Measurements from ENCODE around the gene ZNF568. TPM values are rescaled to one million over a fixed set of nuclear protein-coding genes. Genes with fewer than 3 reads are reported as not detected.

Gene ZNF568
- total RNA-seq: 10 to 100 TPM in 1 of 2 donors, 1 to 10 TPM in 1; 9.2 to 19.7 TPM

DNA sequence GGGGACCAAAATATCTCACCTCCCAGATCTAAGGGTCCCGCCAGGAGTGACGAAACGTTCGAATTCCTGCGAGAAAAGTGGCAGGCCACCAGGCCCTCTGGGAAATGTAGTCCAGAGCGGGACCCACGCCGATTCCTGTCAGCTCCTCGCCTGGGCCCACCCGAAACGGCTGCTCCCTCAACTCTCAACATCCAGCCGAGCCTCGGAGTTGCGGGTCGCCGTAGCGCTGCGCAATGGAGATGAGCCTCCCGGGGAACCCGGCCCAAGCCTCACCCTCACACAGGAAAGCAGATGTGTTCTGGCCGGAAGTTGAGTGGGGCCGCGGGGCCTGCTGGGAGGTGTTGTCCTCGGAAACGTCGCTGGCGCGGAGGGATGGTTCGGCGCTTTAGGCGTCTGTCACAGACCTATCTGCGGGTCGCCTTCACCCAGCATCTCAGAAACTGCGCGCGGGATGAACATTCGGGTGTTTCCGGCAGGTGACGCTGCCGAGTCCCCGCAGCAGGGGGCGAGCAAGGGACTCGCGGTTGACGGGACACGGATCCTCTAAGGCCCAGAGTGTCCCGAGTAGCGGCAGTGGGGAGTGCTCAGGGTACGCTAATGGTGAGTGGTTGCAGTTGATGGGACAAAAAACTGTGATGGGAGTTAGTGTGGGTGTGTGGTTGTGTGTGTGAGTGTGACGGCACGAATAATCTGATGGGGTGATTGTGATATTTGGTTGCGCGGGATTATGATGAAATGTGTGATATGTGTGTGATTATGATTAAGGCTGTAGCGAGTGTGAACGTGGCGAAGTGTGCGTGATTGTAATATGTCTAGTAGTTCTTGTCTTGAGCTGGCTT, at the start of gene ZNF568, which contains the start of gene ZNF829:
Gene ZNF568, plus strand, starts transcription at position 341 of the 839 bp plus-strand sequence. CDS start 6,439 bp downstream, outside the sequence.
Gene ZNF829, minus strand, starts transcription at position 300 of the 839 bp plus-strand sequence. CDS start 1,124 bp downstream, outside the sequence.
- ATAC-seq (ENCODE audit: insufficient number of reproducible peaks, low FRiP score, low read depth) (peak; percentile 83), DNase-seq (ENCODE audit: low spot score) (peak; percentile 67)
- Histone ChIP-seq H3K4me3 (peak within 1 kb of the TSS; percentile 93), H3K27me3 (replicated peaks; ENCODE audit: insufficient read depth) (no peaks in the 10 kb centered on the region), H3K9me3 (no peaks in the 10 kb centered on the region), H3K4me1 (ENCODE audit: control insufficient read depth in 1 of 2, low read depth in 2 of 2) (peaks cover 7 to 9% of the 10 kb centered on the region in 2 donors), H3K27ac (peak within 1 kb of the TSS; percentile 94), H3K36me3 (peaks cover 16% of the 10 kb centered on the region)
- peak; percentile 55 for TF ChIP-seq CTCF (IDR thresholded peaks at IDR 0.05)

DNA sequence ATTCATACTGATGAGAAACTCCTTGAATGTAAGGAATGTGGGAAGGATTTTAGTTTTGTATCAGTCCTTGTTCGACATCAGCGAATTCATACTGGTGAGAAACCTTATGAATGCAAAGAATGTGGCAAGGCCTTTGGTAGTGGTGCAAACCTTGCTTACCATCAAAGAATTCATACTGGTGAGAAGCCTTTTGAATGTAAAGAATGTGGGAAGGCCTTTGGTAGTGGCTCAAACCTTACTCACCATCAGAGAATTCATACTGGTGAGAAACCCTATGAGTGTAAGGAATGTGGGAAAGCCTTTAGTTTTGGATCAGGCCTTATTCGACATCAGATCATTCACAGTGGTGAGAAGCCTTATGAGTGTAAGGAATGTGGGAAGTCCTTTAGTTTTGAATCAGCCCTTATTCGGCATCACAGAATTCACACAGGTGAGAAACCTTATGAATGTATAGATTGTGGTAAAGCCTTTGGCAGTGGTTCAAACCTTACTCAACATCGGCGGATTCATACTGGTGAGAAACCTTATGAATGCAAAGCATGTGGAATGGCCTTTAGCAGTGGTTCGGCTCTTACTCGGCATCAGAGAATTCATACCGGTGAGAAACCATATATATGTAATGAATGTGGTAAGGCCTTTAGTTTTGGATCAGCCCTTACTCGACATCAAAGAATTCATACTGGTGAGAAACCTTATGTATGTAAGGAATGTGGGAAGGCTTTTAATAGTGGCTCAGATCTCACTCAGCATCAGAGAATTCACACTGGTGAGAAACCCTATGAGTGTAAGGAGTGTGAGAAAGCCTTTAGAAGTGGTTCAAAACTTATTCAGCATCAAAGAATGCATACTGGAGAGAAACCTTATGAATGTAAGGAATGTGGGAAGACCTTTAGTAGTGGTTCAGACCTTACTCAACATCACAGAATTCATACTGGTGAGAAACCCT, 38.9 kb upstream of the ZNF568 start:
- Histone ChIP-seq H3K36me3 (peaks cover 64% of the 10 kb centered on the region), H3K27me3 (replicated peaks; ENCODE audit: insufficient read depth) (no peaks in the 10 kb centered on the region), H3K4me3 (peak overlapping the region; percentile 1), H3K4me1 (ENCODE audit: control insufficient read depth in 1 of 2, low read depth in 2 of 2) (no peaks in the 10 kb centered on the region), H3K9me3 (peaks cover 98% of the 10 kb centered on the region), H3K27ac (no peak overlapping the region)
- no peak for TF ChIP-seq CTCF (IDR thresholded peaks at IDR 0.05)
- ATAC-seq (ENCODE audit: insufficient number of reproducible peaks, low FRiP score, low read depth) (no peak), DNase-seq (ENCODE audit: low spot score) (no peak)

DNA sequence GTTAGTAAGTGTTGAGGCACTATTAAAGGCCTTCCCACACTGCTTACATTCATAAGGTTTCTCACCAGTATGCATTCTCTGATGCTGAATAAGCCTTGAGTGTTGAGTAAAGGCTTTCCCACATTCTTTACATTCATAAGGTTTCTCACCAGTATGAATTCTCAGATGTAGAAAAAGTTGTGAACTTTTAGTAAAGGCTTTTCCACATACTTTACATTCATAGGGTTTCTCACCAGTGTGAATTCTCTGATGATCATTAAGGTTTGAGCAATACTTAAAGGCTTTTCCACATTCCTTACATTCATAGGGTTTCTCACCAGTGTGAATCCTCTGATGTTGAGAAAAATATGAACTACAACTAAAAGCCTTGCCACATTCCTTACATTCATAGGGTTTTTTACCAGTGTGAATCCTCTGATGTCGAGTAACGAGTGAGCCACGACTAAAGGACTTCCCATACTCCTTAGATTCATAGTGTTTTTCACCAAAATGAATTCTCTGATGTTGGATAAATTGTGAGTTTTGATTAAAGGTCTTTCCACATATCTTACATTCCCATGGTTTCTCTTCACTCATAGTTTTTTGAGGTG, 24.3 kb upstream of the ZNF568 start:
- peak overlapping the region; percentile 2 for H3K4me3 ChIP-seq
- H3K36me3 ChIP-seq: peaks cover 59% of the 10 kb centered on the region
- DNase-seq (ENCODE audit: low spot score): no peak

DNA sequence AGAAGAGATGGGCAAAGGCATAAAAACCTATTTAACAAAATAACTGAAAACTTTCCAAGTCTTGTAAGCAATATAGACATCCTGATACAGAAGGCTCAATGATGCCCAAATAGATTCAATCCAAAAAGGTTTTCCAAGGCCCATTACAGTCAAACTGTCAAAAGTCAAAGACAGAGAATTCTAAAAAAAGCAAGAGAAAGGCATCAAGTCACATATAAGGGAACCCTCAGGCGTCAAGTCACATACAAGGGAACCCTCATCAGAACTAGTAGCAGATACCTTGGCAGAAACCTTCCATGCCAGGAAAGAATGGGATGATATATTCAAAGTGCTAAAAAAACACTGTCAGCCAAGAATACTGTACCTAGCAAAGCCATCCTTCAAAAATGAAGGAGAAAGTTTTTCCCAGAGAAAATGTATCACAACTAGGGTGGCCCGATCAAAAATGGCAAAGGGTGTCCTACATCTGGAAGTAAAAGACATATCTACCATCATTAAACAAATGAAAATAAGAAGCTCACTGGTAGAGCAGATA, 21.2 kb upstream of the ZNF568 start:
- no peak overlapping the region for H3K27ac ChIP-seq
- no peaks in the 10 kb centered on the region for H3K27me3 ChIP-seq (replicated peaks; ENCODE audit: insufficient read depth)
- ATAC-seq (ENCODE audit: insufficient number of reproducible peaks, low FRiP score, low read depth) (no peak), DNase-seq (ENCODE audit: low spot score) (no peak)
- no peaks in the 10 kb centered on the region for H3K4me1 ChIP-seq (ENCODE audit: control insufficient read depth in 1 of 2, low read depth in 2 of 2)
- H3K9me3 ChIP-seq: peaks cover 94% of the 10 kb centered on the region
- peak overlapping the region; percentile 14 for H3K4me3 ChIP-seq
- no peak for TF ChIP-seq CTCF (IDR thresholded peaks at IDR 0.05)
- H3K36me3 ChIP-seq: peaks cover 73% of the 10 kb centered on the region

More for the DNA sequence above, 24.3 kb upstream of the ZNF568 start:
- Histone ChIP-seq H3K27ac (no peak overlapping the region), H3K4me1 (ENCODE audit: control insufficient read depth in 1 of 2, low read depth in 2 of 2) (no peaks in the 10 kb centered on the region), H3K27me3 (replicated peaks; ENCODE audit: insufficient read depth) (no peaks in the 10 kb centered on the region), H3K9me3 (peaks cover 99% of the 10 kb centered on the region)
- no peak for TF ChIP-seq CTCF (IDR thresholded peaks at IDR 0.05)
- ATAC-seq (ENCODE audit: insufficient number of reproducible peaks, low FRiP score, low read depth): no peak

All from thoracic aorta (tissue), 2 donors.